HCT116 (cell line): ENCODE data around the gene KRT86. TPM values are rescaled to one million over a fixed set of nuclear protein-coding genes. Genes with fewer than 3 reads are reported as not detected.

Experiments
- ATAC-seq: fragments of 200-7000 bp; cut with Tn5 transposase; 2 replicates; pipeline ENCODE4 v1.9.1; 2020; ENCODE audit warnings: mild to moderate bottlenecking, moderate library complexity
- BruUV-seq: library from RNA; stranded (reverse); fragments of 400-500 nt; replicated peaks from 2 replicates; lab custom pipeline; 2021; lab: Mats Ljungman, UMichigan
- CTCF ChIA-PET: fragments of 300-600 bp; sonication (Branson Sonifier 250); formaldehyde crosslinking; loops from one replicate; lab custom pipeline; 2021; ENCODE audit warnings: antibody characterized with exemption; lab: Charles Lee
- POLR2A ChIA-PET: fragments of 300-600, 350-600 bp; sonication (Branson Sonifier 250); formaldehyde crosslinking; loops from one replicate; lab custom pipeline; 2021; ENCODE audit warnings: antibody characterized with exemption; lab: Charles Lee
- RAD21 ChIA-PET, 2 experiments: fragments of 300-600 bp; sonication (Branson Sonifier 250); formaldehyde crosslinking; loops; one replicate each; lab custom pipeline; 2023; ENCODE audit warnings: low total read pairs in 2 of 2; ENCODE audit not compliant: uncharacterized antibody in 2 of 2, unreplicated experiment in 2 of 2, low non-redundant PET in 1 of 2; lab: Charles Lee
- DNase-seq: peaks from one replicate; pipeline ENCODE4 v3.0.0-alpha.2; 2010; ENCODE audit warnings: low read depth, low spot score
- H2AFZ ChIP-seq: fragments of 200-600 bp; shearing (Covaris generic), sonication (generic); 2 replicates; pipeline ENCODE4 v1.6.1; 2017; ENCODE audit warnings: low read depth, mixed run types, mixed read lengths, antibody characterized with exemption, low read length; ENCODE audit not compliant: poor library complexity, severe bottlenecking
- H3K27ac ChIP-seq: 2 replicates; pipeline ENCODE4 v1.5.1; 2012; ENCODE audit warnings: low read depth, low read length
- H3K27me3 ChIP-seq: fragments of 200-600 bp; sonication (generic); 2 replicates; pipeline ENCODE4 v1.6.1; 2016; ENCODE audit warnings: mixed run types, low read length, mixed read lengths; ENCODE audit not compliant: insufficient read depth
- H3K36me3 ChIP-seq, 2 experiments: fragments of 200-500 bp in 1 of 2; fragments of 200-600 bp in 1 of 2; sonication (Bioruptor generic) in 1 of 2; sonication (generic) in 1 of 2; 2 replicates each; pipeline versions ENCODE4 v1.5.1 to v1.6.1; 2014 to 2016; ENCODE audit warnings: low read length in 2 of 2, inconsistent platforms in 1 of 2, mixed read lengths in 1 of 2, mixed run types in 1 of 2; ENCODE audit not compliant: insufficient read depth in 2 of 2, control insufficient read depth in 1 of 2
- H3K4me1 ChIP-seq, 2 experiments: fragments of 200-600 bp in 1 of 2; sonication (generic) in 1 of 2; 2 replicates each; pipeline versions ENCODE4 v1.5.1 to v1.6.1; 2012 to 2017; ENCODE audit warnings: low read length in 2 of 2, inconsistent platforms in 1 of 2, mild to moderate bottlenecking in 1 of 2, mixed read lengths in 1 of 2, mixed run types in 1 of 2, moderate library complexity in 1 of 2; ENCODE audit not compliant: insufficient read depth in 2 of 2, control insufficient read depth in 1 of 2
- H3K4me2 ChIP-seq: fragments of 200-600 bp; sonication (generic); 2 replicates; pipeline ENCODE4 v1.6.1; 2017; ENCODE audit warnings: mixed run types, low read length, mixed read lengths
- H3K4me3 ChIP-seq, 2 experiments: fragments of 200-600 bp in 1 of 2; sonication (generic) in 1 of 2; replicated peaks in 1 of 2; 2 replicates each; pipeline ENCODE4 v1.5.1; 2011 to 2016; ENCODE audit warnings: low read length in 2 of 2, control low read depth in 1 of 2, low read depth in 1 of 2, mild to moderate bottlenecking in 1 of 2, mixed read lengths in 1 of 2, mixed run types in 1 of 2
- H3K79me2 ChIP-seq: fragments of 200-600 bp; sonication (generic); 2 replicates; pipeline ENCODE4 v1.6.1; 2017; ENCODE audit warnings: mild to moderate bottlenecking, mixed run types, low read length, moderate library complexity, mixed read lengths; ENCODE audit not compliant: insufficient read depth
- H3K9ac ChIP-seq: fragments of 200-600 bp; sonication (generic); 2 replicates; pipeline ENCODE4 v1.6.1; 2016; ENCODE audit warnings: low read length, mixed read lengths
- H3K9me2 ChIP-seq: fragments of 200-600 bp; sonication (generic), shearing (Covaris generic); 2 replicates; pipeline ENCODE4 v1.6.1; 2017; ENCODE audit warnings: mixed run types, mild to moderate bottlenecking, moderate library complexity; ENCODE audit not compliant: insufficient read depth
- H3K9me3 ChIP-seq, 2 experiments: fragments of 200-500 bp in 1 of 2; fragments of 200-600 bp in 1 of 2; sonication (Bioruptor generic) in 1 of 2; sonication (generic) in 1 of 2; 2 replicates each; pipeline ENCODE4 v1.6.1; 2014 to 2017; ENCODE audit warnings: low read length in 2 of 2, mixed read lengths in 2 of 2, inconsistent platforms in 1 of 2, low read depth in 1 of 2, mild to moderate bottlenecking in 1 of 2, mixed run types in 1 of 2, moderate library complexity in 1 of 2; ENCODE audit not compliant: control insufficient read depth in 1 of 2, insufficient read depth in 1 of 2
- H4K20me1 ChIP-seq: fragments of 200-600 bp; sonication (generic), shearing (Covaris generic); 2 replicates; pipeline ENCODE4 v1.6.1; 2017; ENCODE audit warnings: mixed run types, mild to moderate bottlenecking, moderate library complexity; ENCODE audit not compliant: insufficient read depth
- ELF1 ChIP-seq: IDR thresholded peaks from 2 replicates; pipeline ENCODE4 v1.6.1; 2012; ENCODE audit warnings: low read depth, borderline replicate concordance
- MAX ChIP-seq: IDR thresholded peaks from 2 replicates; pipeline ENCODE4 v1.6.1; 2012
- ZFX ChIP-seq: fragments of 450-650 bp; IDR thresholded peaks from 2 replicates; pipeline ENCODE4 v1.6.1; 2017
- intact Hi-C: fragments of 100-400 bp; cut with micrococcal nuclease; formaldehyde crosslinking; loops from 2 replicates; pipeline ENCODE4 v1.10.0; 2022
- total RNA-seq: library from RNA; stranded (reverse); gene quantifications from one replicate; pipeline ENCODE4 v1.2.1, GENCODE V29; 2021; ENCODE audit not compliant: unreplicated experiment
- TF ChIP-seq, protein P1 (sequence below): IDR thresholded peaks from 2 replicates; pipeline ENCODE4 v1.6.1; 2011; ENCODE audit warnings: mild to moderate bottlenecking, low read length, moderate library complexity; ENCODE audit not compliant: insufficient replicate concordance; ENCODE audit errors: extremely low read depth

KRT86 gene
- total RNA-seq, 1 experiment from 2014 or later, result 1.5 TPM

- RAD21 ChIA-PET, result no interaction called here
- intact Hi-C loops, result no loop called here
- POLR2A ChIA-PET, result no interaction called here
- no peak overlapping the region for H3K4me3 ChIP-seq
- no peaks in the 10 kb centered on the region for H4K20me1 ChIP-seq
- no peaks in the 10 kb centered on the region for H3K27me3 ChIP-seq
- H3K9ac ChIP-seq, result no peak overlapping the region
- no peak for TF ChIP-seq MAX
- TF ChIP-seq, protein P1, sequence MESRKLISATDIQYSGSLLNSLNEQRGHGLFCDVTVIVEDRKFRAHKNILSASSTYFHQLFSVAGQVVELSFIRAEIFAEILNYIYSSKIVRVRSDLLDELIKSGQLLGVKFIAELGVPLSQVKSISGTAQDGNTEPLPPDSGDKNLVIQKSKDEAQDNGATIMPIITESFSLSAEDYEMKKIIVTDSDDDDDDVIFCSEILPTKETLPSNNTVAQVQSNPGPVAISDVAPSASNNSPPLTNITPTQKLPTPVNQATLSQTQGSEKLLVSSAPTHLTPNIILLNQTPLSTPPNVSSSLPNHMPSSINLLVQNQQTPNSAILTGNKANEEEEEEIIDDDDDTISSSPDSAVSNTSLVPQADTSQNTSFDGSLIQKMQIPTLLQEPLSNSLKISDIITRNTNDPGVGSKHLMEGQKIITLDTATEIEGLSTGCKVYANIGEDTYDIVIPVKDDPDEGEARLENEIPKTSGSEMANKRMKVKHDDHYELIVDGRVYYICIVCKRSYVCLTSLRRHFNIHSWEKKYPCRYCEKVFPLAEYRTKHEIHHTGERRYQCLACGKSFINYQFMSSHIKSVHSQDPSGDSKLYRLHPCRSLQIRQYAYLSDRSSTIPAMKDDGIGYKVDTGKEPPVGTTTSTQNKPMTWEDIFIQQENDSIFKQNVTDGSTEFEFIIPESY, result no peak
- TF ChIP-seq, all 23 proteins: peak for 0
- H3K9me3 ChIP-seq, result no peaks in the 10 kb centered on the region
- H3K36me3 ChIP-seq, result no peaks in the 10 kb centered on the region
- no peak overlapping the region for H2AFZ ChIP-seq
- H3K9me2 ChIP-seq, result no peaks in the 10 kb centered on the region
- no TSS peak for BruUV-seq
- H3K4me1 ChIP-seq, result peaks cover 0 to 13% of the 10 kb centered on the region in 2 experiments; a peak in 2 of 4 replicates
- no peaks in the 10 kb centered on the region for H3K79me2 ChIP-seq
- CTCF ChIA-PET, result no interaction called here
- no peak for DNase-seq
- no peak overlapping the region for H3K27ac ChIP-seq
- ATAC-seq, result no peak
- H3K4me2 ChIP-seq, result no peak overlapping the region
These were observed 59.7 kb downstream of the KRT86 start for GRCh38 chr12:52334185-52334584.

DNA sequence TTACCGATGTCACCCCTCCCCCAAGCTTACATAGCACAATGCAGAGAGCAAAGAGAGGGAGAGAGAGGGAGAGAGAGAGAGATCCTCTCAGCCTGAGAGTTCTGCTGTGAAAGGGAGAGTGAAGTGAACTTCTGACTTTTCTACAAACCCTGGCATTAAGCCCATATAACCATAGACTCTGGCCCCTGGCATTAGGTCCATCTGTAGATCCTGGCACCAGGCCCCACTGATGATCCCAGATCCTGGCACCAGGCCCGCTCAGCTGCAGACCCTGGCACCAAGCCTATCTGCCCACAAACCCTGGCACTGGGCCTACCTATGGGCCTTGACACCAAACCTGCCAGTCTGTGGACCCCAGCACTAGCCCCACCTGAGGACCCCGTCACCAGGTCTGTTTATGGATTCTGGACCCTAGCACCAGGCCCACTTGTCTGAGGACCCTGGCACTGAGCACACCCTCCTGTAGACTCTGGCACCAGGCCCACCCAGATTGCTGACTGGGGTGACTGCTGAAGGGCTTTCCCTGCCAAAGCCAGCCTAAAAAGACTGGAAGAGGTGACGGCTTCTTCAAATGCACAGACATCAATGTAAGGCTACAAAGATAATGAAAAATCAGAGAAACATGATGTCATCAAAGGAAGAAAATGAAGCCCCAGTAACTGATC lies 61.3 kb downstream of the KRT86 start:
- Histone ChIP-seq H2AFZ (no peak overlapping the region), H3K4me1 (peaks cover 0 to 13% of the 10 kb centered on the region in 2 experiments; a peak in 2 of 4 replicates), H3K9me2 (no peaks in the 10 kb centered on the region), H3K79me2 (no peaks in the 10 kb centered on the region), H3K27me3 (no peaks in the 10 kb centered on the region), H4K20me1 (no peaks in the 10 kb centered on the region), H3K4me3 (no peak overlapping the region), H3K4me2 (no peak overlapping the region), H3K27ac (no peak overlapping the region), H3K36me3 (no peaks in the 10 kb centered on the region), H3K9me3 (no peaks in the 10 kb centered on the region), H3K9ac (no peak overlapping the region)
- DNase-seq (no peak), ATAC-seq (no peak)
- CTCF ChIA-PET, result no interaction called here
- intact Hi-C loops, result no loop called here
- BruUV-seq, result no TSS peak
- TF ChIP-seq ELF1 (no peak), MAX (no peak), ZFX (no peak)
- RAD21 ChIA-PET, result no interaction called here
- POLR2A ChIA-PET, result no interaction called here
